Immature natural killer cell (primary cell): Measurements from ENCODE around the gene BMS1. TPM values are rescaled to one million over a fixed set of nuclear protein-coding genes. Genes with fewer than 3 reads are reported as not detected.
"Not testable (repeated sequence)": the region's sequence is repeated elsewhere in the genome, so short reads cannot be mapped to it uniquely, and the experiment has no call there.

Experiments
- DNase-seq, 3 donors: peaks; one replicate each; pipeline ENCODE4 v3.0.0; 2022; ENCODE audit warnings: mixed read lengths in 1 of 3
- H3K27ac Mint-ChIP-seq, 6 donors: one replicate each; pipeline ENCODE4 v1.8.0; 2020; ENCODE audit warnings: mixed read lengths in 6 of 6, mild to moderate bottlenecking in 5 of 6, inconsistent platforms in 4 of 6, moderate library complexity in 3 of 6
- H3K27me3 Mint-ChIP-seq, 3 donors: one replicate each; pipeline ENCODE4 v1.8.0; 2020 to 2021; ENCODE audit warnings: low read depth in 3 of 3, mild to moderate bottlenecking in 3 of 3, mixed read lengths in 3 of 3, moderate library complexity in 3 of 3, inconsistent platforms in 1 of 3
- H3K36me3 Mint-ChIP-seq, 3 donors: one replicate each; pipeline ENCODE4 v1.8.0; 2020; ENCODE audit warnings: mixed read lengths in 3 of 3, inconsistent platforms in 2 of 3, mild to moderate bottlenecking in 2 of 3
- H3K4me1 Mint-ChIP-seq, 2 donors: one replicate each; pipeline ENCODE4 v1.8.0; 2020; ENCODE audit warnings: inconsistent platforms in 2 of 2, mild to moderate bottlenecking in 2 of 2, mixed read lengths in 2 of 2, moderate library complexity in 1 of 2
- H3K4me3 Mint-ChIP-seq, 5 donors: one replicate each; pipeline ENCODE4 v1.8.0; 2020; ENCODE audit warnings: mild to moderate bottlenecking in 5 of 5, mixed read lengths in 5 of 5, inconsistent platforms in 3 of 5, moderate library complexity in 3 of 5
- H3K9me3 Mint-ChIP-seq, 6 donors: one replicate each; pipeline ENCODE4 v1.8.0; 2020; ENCODE audit warnings: mild to moderate bottlenecking in 6 of 6, mixed read lengths in 6 of 6, inconsistent platforms in 4 of 6, moderate library complexity in 3 of 6
- polyA plus RNA-seq, 3 donors: library from polyadenylated mRNA; unstranded; fragments of 300-500 nt; fragmentation: Illumina TruSeq; gene quantifications; one replicate each; pipeline ENCODE4 v1.2.3, GENCODE V29; 2021

The BMS1 gene, protein sequence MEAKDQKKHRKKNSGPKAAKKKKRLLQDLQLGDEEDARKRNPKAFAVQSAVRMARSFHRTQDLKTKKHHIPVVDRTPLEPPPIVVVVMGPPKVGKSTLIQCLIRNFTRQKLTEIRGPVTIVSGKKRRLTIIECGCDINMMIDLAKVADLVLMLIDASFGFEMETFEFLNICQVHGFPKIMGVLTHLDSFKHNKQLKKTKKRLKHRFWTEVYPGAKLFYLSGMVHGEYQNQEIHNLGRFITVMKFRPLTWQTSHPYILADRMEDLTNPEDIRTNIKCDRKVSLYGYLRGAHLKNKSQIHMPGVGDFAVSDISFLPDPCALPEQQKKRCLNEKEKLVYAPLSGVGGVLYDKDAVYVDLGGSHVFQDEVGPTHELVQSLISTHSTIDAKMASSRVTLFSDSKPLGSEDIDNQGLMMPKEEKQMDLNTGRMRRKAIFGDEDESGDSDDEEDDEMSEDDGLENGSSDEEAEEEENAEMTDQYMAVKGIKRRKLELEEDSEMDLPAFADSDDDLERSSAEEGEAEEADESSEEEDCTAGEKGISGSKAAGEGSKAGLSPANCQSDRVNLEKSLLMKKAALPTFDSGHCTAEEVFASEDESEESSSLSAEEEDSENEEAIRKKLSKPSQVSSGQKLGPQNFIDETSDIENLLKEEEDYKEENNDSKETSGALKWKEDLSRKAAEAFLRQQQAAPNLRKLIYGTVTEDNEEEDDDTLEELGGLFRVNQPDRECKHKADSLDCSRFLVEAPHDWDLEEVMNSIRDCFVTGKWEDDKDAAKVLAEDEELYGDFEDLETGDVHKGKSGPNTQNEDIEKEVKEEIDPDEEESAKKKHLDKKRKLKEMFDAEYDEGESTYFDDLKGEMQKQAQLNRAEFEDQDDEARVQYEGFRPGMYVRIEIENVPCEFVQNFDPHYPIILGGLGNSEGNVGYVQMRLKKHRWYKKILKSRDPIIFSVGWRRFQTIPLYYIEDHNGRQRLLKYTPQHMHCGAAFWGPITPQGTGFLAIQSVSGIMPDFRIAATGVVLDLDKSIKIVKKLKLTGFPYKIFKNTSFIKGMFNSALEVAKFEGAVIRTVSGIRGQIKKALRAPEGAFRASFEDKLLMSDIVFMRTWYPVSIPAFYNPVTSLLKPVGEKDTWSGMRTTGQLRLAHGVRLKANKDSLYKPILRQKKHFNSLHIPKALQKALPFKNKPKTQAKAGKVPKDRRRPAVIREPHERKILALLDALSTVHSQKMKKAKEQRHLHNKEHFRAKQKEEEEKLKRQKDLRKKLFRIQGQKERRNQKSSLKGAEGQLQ
- polyA plus RNA-seq, result 10 to 100 TPM in 1 of 3 donors, 1 to 10 TPM in 2; 4.7 to 11.7 (median 6.3) TPM

GRCh38 chr10:42782446-42783180 is at the start of gene BMS1:
Gene BMS1 (plus strand): TSS chr10:42782795. CDS start chr10:42784395, 1,600 bp downstream.
- peak within 1 kb of the TSS; percentile 94 to 100 (median 99) for H3K4me3 Mint-ChIP-seq

GRCh38 chr10:42734536-42734935 is 48.1 kb upstream of the BMS1 start:
- Mint-ChIP-seq H3K4me1 (no peaks in the 10 kb centered on the region), H3K36me3 (no peaks in the 10 kb centered on the region), H3K4me3 (no peak overlapping the region), H3K9me3 (peaks cover 0 to 3% (median 0%) of the 10 kb centered on the region in 6 donors), H3K27me3 (peaks cover 3 to 9% (median 5%) of the 10 kb centered on the region in 3 donors), H3K27ac (no peak overlapping the region)
- DNase-seq, result no peak

More at GRCh38 chr10:42782446-42783180, at the start of gene BMS1:
- DNase-seq, result peak; percentile 85 to 90 (median 88)
- Mint-ChIP-seq H3K4me1 (peaks cover 30 to 38% of the 10 kb centered on the region in 2 donors), H3K36me3 (peaks cover 4 to 23% (median 5%) of the 10 kb centered on the region in 3 donors), H3K27me3 (peaks cover 5 to 19% (median 12%) of the 10 kb centered on the region in 3 donors), H3K9me3 (no peaks in the 10 kb centered on the region), H3K27ac (peak within 1 kb of the TSS; percentile 92 to 98 (median 94))

DNA sequence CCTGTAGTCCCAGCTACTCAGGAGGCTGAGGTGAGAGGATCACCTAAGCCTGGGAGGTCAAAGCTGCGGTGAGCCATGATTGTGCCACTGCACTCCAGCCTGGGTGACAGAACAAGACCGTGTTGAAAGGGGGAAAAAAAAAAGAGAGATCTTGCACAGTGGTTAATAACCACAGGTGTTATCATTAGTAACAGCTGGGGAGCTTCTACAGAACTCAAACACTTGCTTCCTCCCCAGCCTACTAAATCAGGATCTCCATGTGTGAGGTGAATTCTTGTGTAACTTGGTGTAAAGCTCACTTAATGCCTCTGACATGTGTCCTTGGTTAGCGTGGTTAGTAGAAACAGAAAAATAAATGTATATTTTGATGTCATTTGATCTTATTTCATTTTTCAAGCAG is 43.9 kb upstream of the BMS1 start:
- Mint-ChIP-seq H3K4me1 (no peaks in the 10 kb centered on the region), H3K9me3 (peaks cover 11 to 36% (median 18%) of the 10 kb centered on the region in 6 donors), H3K27me3 (peaks cover 0 to 5% (median 3%) of the 10 kb centered on the region in 3 donors), H3K4me3 (no peak overlapping the region), H3K27ac (no peak overlapping the region), H3K36me3 (peaks cover 5 to 12% (median 5%) of the 10 kb centered on the region in 3 donors)
- DNase-seq, result no peak

DNA sequence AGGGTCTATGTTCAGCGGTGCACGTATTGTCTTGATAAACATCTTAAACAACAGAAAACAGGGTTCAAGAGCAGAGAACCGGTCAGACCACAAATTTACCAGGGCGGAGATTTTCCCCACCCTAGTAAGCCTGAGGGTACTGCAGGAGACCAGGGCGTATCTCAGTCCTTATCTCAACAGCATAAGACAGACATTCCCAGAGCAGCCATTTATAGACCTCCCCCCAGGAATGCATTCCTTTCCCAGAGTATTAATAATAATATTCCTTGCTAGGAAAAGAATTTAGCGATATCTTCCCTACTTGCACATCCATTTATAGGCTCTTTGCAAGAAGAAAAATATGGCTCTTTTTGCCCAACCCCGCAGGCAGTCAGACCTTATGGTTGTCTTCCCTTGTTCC is 41.1 kb upstream of the BMS1 start:
- DNase-seq, H3K4me1 Mint-ChIP-seq, H3K4me3 Mint-ChIP-seq, H3K27ac Mint-ChIP-seq, H3K27me3 Mint-ChIP-seq: not testable (repeated sequence)
- peaks cover 5 to 12% (median 5%) of the 10 kb centered on the region in 3 donors for H3K36me3 Mint-ChIP-seq
- H3K9me3 Mint-ChIP-seq, result peaks cover 11 to 37% (median 18%) of the 10 kb centered on the region in 6 donors

- DNase-seq, result no peak
- Mint-ChIP-seq H3K27me3 (peaks cover under 1 to 3% (median 2%) of the 10 kb centered on the region in 3 donors), H3K36me3 (peaks cover 5 to 12% (median 5%) of the 10 kb centered on the region in 3 donors), H3K4me1 (no peaks in the 10 kb centered on the region), H3K27ac (no peak overlapping the region), H3K4me3 (no peak overlapping the region), H3K9me3 (peaks cover 11 to 37% (median 18%) of the 10 kb centered on the region in 6 donors)
Measured at GRCh38 chr10:42743697-42744096, 38.9 kb upstream of the BMS1 start.

DNA sequence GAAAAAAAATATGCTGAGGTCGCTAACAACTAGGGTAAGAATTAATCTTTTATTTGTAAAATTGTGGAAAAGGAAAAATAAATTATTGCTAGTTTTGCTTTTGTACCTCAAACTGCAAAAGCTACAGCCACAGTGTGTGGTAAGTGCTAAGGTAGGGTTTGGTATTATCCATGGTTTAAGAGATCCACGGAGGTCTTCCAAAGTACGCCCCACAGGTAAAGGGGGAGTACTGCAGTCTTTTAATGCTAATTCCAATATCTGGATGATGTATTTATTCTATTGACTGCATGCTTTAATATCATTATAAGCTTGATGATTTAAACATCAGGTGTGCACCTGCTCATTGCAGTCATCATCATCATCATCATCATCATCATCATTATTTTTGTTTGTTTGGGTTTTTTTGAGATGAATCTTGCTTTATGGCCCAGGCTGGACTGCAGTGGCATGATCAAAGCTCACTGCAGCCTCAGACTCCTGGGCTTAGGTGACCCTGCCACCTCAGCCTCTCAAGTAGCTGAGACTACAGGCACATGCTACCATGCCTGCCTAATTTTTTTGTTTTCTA is 38.4 kb upstream of the BMS1 start:
- H3K4me3 Mint-ChIP-seq, result no peak overlapping the region
- H3K27me3 Mint-ChIP-seq, result peaks cover 2 to 6% (median 3%) of the 10 kb centered on the region in 3 donors
- peaks cover 5 to 12% (median 5%) of the 10 kb centered on the region in 3 donors for H3K36me3 Mint-ChIP-seq
- DNase-seq, result no peak
- H3K27ac Mint-ChIP-seq, result no peak overlapping the region
- peaks cover 11 to 37% (median 18%) of the 10 kb centered on the region in 6 donors for H3K9me3 Mint-ChIP-seq
- H3K4me1 Mint-ChIP-seq, result no peaks in the 10 kb centered on the region

- no peak overlapping the region for H3K27ac Mint-ChIP-seq
- no peaks in the 10 kb centered on the region for H3K36me3 Mint-ChIP-seq
- peak overlapping the region; percentile 74 to 85 (median 81) for H3K4me3 Mint-ChIP-seq
- peaks cover 8 to 38% (median 14%) of the 10 kb centered on the region in 3 donors for H3K27me3 Mint-ChIP-seq
- H3K9me3 Mint-ChIP-seq, result no peaks in the 10 kb centered on the region
- DNase-seq, result peak; percentile 45 to 53 (median 47)
- H3K4me1 Mint-ChIP-seq, result peaks cover 5 to 16% of the 10 kb centered on the region in 2 donors
Measured at GRCh38 chr10:42753126-42753506, 29.5 kb upstream of the BMS1 start.

DNA sequence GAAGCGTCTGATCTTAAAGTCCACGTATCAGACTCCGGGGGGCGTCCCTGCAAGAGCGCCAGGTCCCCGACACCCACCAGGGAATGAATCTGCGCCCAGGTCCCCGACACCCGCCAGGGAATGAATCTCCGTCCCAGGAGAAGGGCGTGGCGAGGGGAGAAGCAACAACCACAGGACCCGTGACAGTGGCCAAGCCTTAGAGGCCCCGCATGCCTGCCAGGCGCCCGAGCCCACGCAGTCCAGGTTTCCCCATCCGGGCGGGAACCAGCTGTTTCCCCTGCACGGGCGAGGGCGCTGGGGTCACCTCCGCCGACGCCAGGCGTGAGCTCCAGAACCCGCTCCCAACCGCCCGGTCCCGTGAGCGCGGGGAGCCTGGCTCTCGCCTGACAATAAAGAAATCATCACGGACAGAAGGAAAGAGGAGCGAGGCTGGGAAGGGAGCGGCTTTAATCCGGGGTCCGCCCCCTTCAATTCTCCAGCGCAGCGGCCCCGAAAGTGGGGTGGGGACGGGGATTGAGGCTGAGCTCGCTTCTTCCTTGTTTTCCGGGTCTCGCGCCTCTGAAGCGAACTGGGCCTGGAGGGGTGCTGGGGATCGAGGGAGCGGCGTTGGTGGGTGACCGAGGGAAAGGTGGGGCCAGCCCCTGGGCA is 29.0 kb upstream of the BMS1 start:
- Mint-ChIP-seq H3K4me1 (peaks cover 5 to 16% of the 10 kb centered on the region in 2 donors), H3K27me3 (peaks cover 8 to 41% (median 12%) of the 10 kb centered on the region in 3 donors), H3K9me3 (no peaks in the 10 kb centered on the region), H3K27ac (no peak overlapping the region), H3K36me3 (no peaks in the 10 kb centered on the region), H3K4me3 (peak overlapping the region; percentile 74 to 85 (median 81))
- DNase-seq, result no peak

GRCh38 chr10:42754155-42755027 is 28.2 kb upstream of the BMS1 start:
- Mint-ChIP-seq H3K27me3 (peaks cover 8 to 35% (median 12%) of the 10 kb centered on the region in 3 donors), H3K36me3 (no peaks in the 10 kb centered on the region), H3K4me1 (peaks cover 5 to 16% of the 10 kb centered on the region in 2 donors), H3K4me3 (peak overlapping the region; percentile 74 to 85 (median 81)), H3K9me3 (no peaks in the 10 kb centered on the region), H3K27ac (no peak overlapping the region)
- peak; percentile 10 to 20 (median 14) for DNase-seq

DNA sequence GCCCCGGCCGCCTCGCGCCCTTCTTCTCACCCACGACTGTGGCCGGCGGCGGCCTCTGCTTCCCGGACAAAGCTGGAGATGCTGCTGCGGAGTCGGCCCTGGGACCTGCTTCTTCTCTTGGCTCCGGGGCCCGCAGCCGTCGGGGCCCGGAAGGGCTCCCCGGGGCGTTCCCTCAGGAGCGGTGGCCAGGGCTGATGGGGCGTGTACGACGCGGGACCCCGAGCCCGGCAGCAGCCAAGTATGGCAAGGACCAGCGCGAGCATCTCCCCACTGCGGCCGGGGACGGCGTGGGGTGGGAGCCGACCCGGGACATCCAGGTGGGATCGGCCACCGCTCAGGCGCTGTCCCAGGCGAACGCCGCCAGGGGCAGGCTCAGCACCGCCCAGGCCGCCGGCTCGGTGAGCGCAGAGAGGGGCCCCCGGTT is 27.6 kb upstream of the BMS1 start:
- H3K36me3 Mint-ChIP-seq, result no peaks in the 10 kb centered on the region
- peaks cover 8 to 32% (median 10%) of the 10 kb centered on the region in 3 donors for H3K27me3 Mint-ChIP-seq
- peak overlapping the region in 2 of 5 donors; percentile 21 to 59 for H3K4me3 Mint-ChIP-seq
- peaks cover 5 to 16% of the 10 kb centered on the region in 2 donors for H3K4me1 Mint-ChIP-seq
- DNase-seq, result no peak
- H3K27ac Mint-ChIP-seq, result no peak overlapping the region
- H3K9me3 Mint-ChIP-seq, result no peaks in the 10 kb centered on the region

DNA sequence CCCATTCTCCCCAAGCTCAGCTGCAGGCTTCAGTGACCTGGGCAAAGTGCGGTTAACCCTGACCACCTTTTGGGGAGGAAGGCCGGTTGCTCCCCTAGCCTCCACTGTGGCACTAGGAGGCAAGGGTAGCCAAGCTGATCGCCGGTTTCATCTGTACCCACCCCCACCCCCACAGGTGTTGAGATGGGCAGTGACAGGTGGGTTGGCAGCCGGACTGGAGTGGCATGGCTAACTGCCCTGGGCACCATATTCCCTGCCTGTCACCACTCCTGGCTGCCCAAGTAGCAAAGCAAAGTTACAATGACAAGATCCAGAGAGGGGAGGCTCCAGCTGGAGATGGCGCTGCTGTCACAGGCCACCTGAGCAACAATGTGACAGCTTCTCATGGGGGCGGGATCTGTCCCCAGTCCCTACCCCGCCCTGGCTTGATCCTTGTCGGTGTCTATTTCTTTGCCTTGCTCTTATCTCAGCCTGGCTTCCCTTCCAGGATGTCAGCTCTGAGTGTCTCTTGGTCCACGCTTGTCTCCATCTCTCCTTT is 27.0 kb upstream of the BMS1 start:
- H3K4me1 Mint-ChIP-seq, result peaks cover 5 to 16% of the 10 kb centered on the region in 2 donors
- peaks cover 8 to 32% (median 10%) of the 10 kb centered on the region in 3 donors for H3K27me3 Mint-ChIP-seq

More for the DNA sequence above, 27.0 kb upstream of the BMS1 start:
- Mint-ChIP-seq H3K4me3 (peak overlapping the region; percentile 29 to 84 (median 46)), H3K9me3 (no peaks in the 10 kb centered on the region), H3K36me3 (no peaks in the 10 kb centered on the region), H3K27ac (no peak overlapping the region)
- DNase-seq, result no peak
